Caco-2 (cell line): Measurements from ENCODE around the gene PARP8. TPM values are rescaled to one million over a fixed set of nuclear protein-coding genes. Genes with fewer than 3 reads are reported as not detected.
"Not testable (repeated sequence)": the region's sequence is repeated elsewhere in the genome, so short reads cannot be mapped to it uniquely, and the experiment has no call there.

Experiments
- BruUV-seq: library from RNA; stranded (reverse); fragments of 400-500 nt; replicated peaks from 2 replicates; lab custom pipeline; 2021; lab: Mats Ljungman, UMichigan
- CTCF ChIA-PET: fragments of 300-600 bp; sonication (Branson Sonifier 250); formaldehyde crosslinking; loops from one replicate; lab custom pipeline; 2022; ENCODE audit warnings: antibody characterized with exemption; lab: Charles Lee
- POLR2A ChIA-PET: fragments of 300-600 bp; sonication (Branson Sonifier 250); formaldehyde crosslinking; loops from one replicate; lab custom pipeline; 2022; ENCODE audit warnings: antibody characterized with exemption; lab: Charles Lee
- DNase-seq, 2 experiments: peaks; one replicate each; pipeline versions ENCODE4 v3.0.0 to v3.0.0-alpha.2; 2020 to 2022
- H3K27me3 ChIP-seq: replicated peaks from 2 replicates; pipeline ENCODE4 v1.6.0; 2011; ENCODE audit warnings: low read length; ENCODE audit not compliant: control insufficient read depth, insufficient read depth
- H3K36me3 ChIP-seq: 2 replicates; pipeline ENCODE4 v1.5.1; 2011; ENCODE audit warnings: low read length; ENCODE audit not compliant: control insufficient read depth, insufficient read depth
- H3K4me1 ChIP-seq: fragments of 250-450 bp; sonication (Bioruptor Pico); 2 replicates; pipeline ENCODE4 v1.5.1; 2020; ENCODE audit warnings: mild to moderate bottlenecking
- H3K4me3 ChIP-seq: 2 replicates; pipeline ENCODE4 v1.5.1; 2011; ENCODE audit warnings: low read depth, mild to moderate bottlenecking, control low read depth, low read length
- H3K9me3 ChIP-seq: fragments of 250-450 bp; sonication (Bioruptor Pico); 2 replicates; pipeline ENCODE4 v1.5.1; 2020; ENCODE audit warnings: mild to moderate bottlenecking, moderate library complexity
- H3K27ac Mint-ChIP-seq: one replicate; pipeline ENCODE4 v1.8.0; 2022; ENCODE audit warnings: mixed read lengths; ENCODE audit not compliant: unreplicated experiment
- H3K27me3 Mint-ChIP-seq: one replicate; pipeline ENCODE4 v1.8.0; 2022; ENCODE audit warnings: mixed read lengths; ENCODE audit not compliant: insufficient read depth, unreplicated experiment
- H3K36me3 Mint-ChIP-seq: one replicate; pipeline ENCODE4 v1.8.0; 2022; ENCODE audit warnings: mild to moderate bottlenecking, mixed read lengths; ENCODE audit not compliant: insufficient read depth, unreplicated experiment
- H3K4me1 Mint-ChIP-seq: one replicate; pipeline ENCODE4 v1.8.0; 2022; ENCODE audit warnings: low read depth, mixed read lengths; ENCODE audit not compliant: unreplicated experiment
- H3K4me3 Mint-ChIP-seq: one replicate; pipeline ENCODE4 v1.8.0; 2022; ENCODE audit warnings: mild to moderate bottlenecking, moderate library complexity, mixed read lengths; ENCODE audit not compliant: unreplicated experiment
- H3K9me3 Mint-ChIP-seq: one replicate; pipeline ENCODE4 v1.8.0; 2022; ENCODE audit warnings: mixed read lengths; ENCODE audit not compliant: unreplicated experiment
- CTCF ChIP-seq, 2 experiments: fragments of 200-600 bp in 1 of 2; IDR thresholded peaks; 1 replicate in 1 of 2; 2 replicates in 1 of 2; pipeline versions ENCODE4 v1.5.1 to v1.8.0; 2011 to 2022; ENCODE audit warnings: antibody characterized with exemption in 1 of 2, control low read depth in 1 of 2, inconsistent platforms in 1 of 2, low read depth in 1 of 2, low read length in 1 of 2, mild to moderate bottlenecking in 1 of 2, moderate library complexity in 1 of 2; ENCODE audit not compliant: insufficient read depth in 1 of 2, severe bottlenecking in 1 of 2, unreplicated experiment in 1 of 2
- intact Hi-C: fragments of 100-400 bp; cut with micrococcal nuclease; formaldehyde crosslinking; loops from one replicate; pipeline ENCODE4 v1.10.0; 2022; ENCODE audit not compliant: unreplicated experiment
- total RNA-seq: library from RNA; stranded (reverse); gene quantifications from 2 replicates; pipeline ENCODE4 v1.2.3, GENCODE V29; 2022

PARP8 gene
- total RNA-seq, 1 experiment from 2014 or later: 0.79 TPM

GRCh38 chr5:50694027-50694590, 27.7 kb downstream of the PARP8 start:
- POLR2A ChIA-PET: no interaction called here

GRCh38 chr5:50694626-50695025, 28.2 kb downstream of the PARP8 start:
- POLR2A ChIA-PET, H3K27ac Mint-ChIP-seq, H3K4me1 ChIP-seq, H3K4me3 Mint-ChIP-seq, H3K27me3 ChIP-seq, H3K4me3 ChIP-seq, H3K36me3 Mint-ChIP-seq, H3K36me3 ChIP-seq, H3K4me1 Mint-ChIP-seq, DNase-seq, H3K9me3 Mint-ChIP-seq, H3K9me3 ChIP-seq, H3K27me3 Mint-ChIP-seq, BruUV-seq, intact Hi-C loops, CTCF ChIA-PET: not testable (repeated sequence)

More at GRCh38 chr5:50694027-50694590, 27.7 kb downstream of the PARP8 start:
- H3K4me1 Mint-ChIP-seq: no peaks in the 10 kb centered on the region
- no peaks in the 10 kb centered on the region for H3K36me3 Mint-ChIP-seq
- no peaks in the 10 kb centered on the region for H3K27me3 Mint-ChIP-seq
- no peak for TF ChIP-seq CTCF (IDR thresholded peaks at IDR 0.05; ENCODE audit: insufficient read depth in 1 of 2, low read depth in 1 of 2, low read length in 1 of 2, severe bottlenecking in 1 of 2, unreplicated experiment in 1 of 2)
- H3K27ac Mint-ChIP-seq: no peak overlapping the region
- H3K36me3 ChIP-seq: no peaks in the 10 kb centered on the region
- CTCF ChIA-PET: no interaction called here
- no peak overlapping the region for H3K4me3 Mint-ChIP-seq
- no peak overlapping the region for H3K4me3 ChIP-seq
- BruUV-seq: no TSS peak
- H3K4me1 ChIP-seq: no peaks in the 10 kb centered on the region
- H3K9me3 ChIP-seq: no peaks in the 10 kb centered on the region
- H3K9me3 Mint-ChIP-seq: no peaks in the 10 kb centered on the region
- intact Hi-C loops: no loop called here
- no peaks in the 10 kb centered on the region for H3K27me3 ChIP-seq
- no peak for DNase-seq

DNA sequence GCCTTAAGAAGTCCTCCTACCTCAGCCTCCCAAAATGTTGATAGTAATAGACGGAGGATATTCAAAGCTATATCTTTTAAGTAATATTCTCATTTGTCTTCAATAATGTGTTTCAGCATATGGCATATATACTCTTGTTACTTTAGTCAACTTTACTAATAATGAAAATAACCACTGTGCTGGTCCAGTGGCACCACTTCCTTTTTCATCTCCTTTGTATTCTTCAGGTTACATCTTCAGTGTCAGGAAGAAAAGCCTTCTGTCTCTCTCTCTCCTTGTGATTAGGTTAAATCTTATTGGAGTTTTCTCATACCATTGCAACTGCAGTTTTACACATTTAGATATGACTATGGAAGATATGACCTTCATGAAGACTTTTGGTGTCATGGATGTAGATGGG, 31.3 kb downstream of the PARP8 start:
- intact Hi-C loops: no loop called here
- H3K9me3 ChIP-seq: no peaks in the 10 kb centered on the region
- H3K27me3 ChIP-seq: no peaks in the 10 kb centered on the region
- H3K4me1 ChIP-seq: no peaks in the 10 kb centered on the region
- no peak overlapping the region for H3K4me3 ChIP-seq
- ChIA-PET POLR2A (no interaction called here), CTCF (no interaction called here)
- no peaks in the 10 kb centered on the region for H3K36me3 ChIP-seq
- Mint-ChIP-seq H3K4me1 (no peaks in the 10 kb centered on the region), H3K4me3 (no peak overlapping the region), H3K27me3 (no peaks in the 10 kb centered on the region), H3K9me3 (no peaks in the 10 kb centered on the region), H3K27ac (no peak overlapping the region), H3K36me3 (no peaks in the 10 kb centered on the region)
- no TSS peak for BruUV-seq
- TF ChIP-seq CTCF (IDR thresholded peaks at IDR 0.05; ENCODE audit: insufficient read depth in 1 of 2, low read depth in 1 of 2, low read length in 1 of 2, severe bottlenecking in 1 of 2, unreplicated experiment in 1 of 2): no peak
- DNase-seq: no peak

DNA sequence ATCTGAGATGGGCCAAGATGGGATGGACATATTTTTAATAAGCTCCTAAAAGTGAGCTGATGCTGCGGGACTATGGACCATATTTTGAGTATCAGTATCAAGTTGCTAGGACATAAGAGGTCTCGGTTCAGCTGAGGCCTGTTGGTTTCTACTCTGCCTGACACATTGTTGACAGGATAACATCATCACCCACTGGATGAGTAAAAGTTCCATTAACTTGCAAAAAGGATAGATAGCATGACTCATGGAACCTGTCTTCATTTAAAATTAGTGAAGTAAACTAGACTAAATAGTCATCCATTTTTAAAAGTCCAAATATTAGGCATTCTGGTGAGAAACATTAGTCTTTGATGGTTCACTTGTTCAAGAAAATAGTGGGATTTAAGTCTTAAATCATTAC, 33.3 kb downstream of the PARP8 start:
- H3K4me1 ChIP-seq: no peaks in the 10 kb centered on the region
- POLR2A ChIA-PET: no interaction called here
- TF ChIP-seq CTCF (IDR thresholded peaks at IDR 0.05; ENCODE audit: insufficient read depth in 1 of 2, low read depth in 1 of 2, low read length in 1 of 2, severe bottlenecking in 1 of 2, unreplicated experiment in 1 of 2): no peak
- Mint-ChIP-seq H3K27me3 (no peaks in the 10 kb centered on the region), H3K36me3 (no peaks in the 10 kb centered on the region), H3K4me1 (no peaks in the 10 kb centered on the region), H3K9me3 (no peaks in the 10 kb centered on the region), H3K4me3 (no peak overlapping the region), H3K27ac (no peak overlapping the region)
- intact Hi-C loops: no loop called here
- no peak overlapping the region for H3K4me3 ChIP-seq
- DNase-seq: no peak
- BruUV-seq: no TSS peak
- no peaks in the 10 kb centered on the region for H3K36me3 ChIP-seq
- no peaks in the 10 kb centered on the region for H3K9me3 ChIP-seq
- H3K27me3 ChIP-seq: no peaks in the 10 kb centered on the region
- CTCF ChIA-PET: no interaction called here
